GM12864 (cell line): ENCODE measurements around the gene MAGOH.
A peak's percentile ranks its signal among the peaks of the same experiment; 100 is the strongest.

Source experiments
- DNase-seq: peaks from one replicate; pipeline ENCODE4 v3.0.0-alpha.2; 2011; ENCODE audit warnings: low read depth
- H3K4me3 ChIP-seq: 2 replicates; pipeline ENCODE4 v1.5.1; 2011; ENCODE audit warnings: mild to moderate bottlenecking, low read depth, low read length, control low read depth
- TF ChIP-seq, protein P1 (sequence below): IDR thresholded peaks from 2 replicates; pipeline ENCODE4 v1.5.1; 2011; ENCODE audit warnings: low read depth, mild to moderate bottlenecking, moderate library complexity, low read length, control low read depth, inconsistent platforms; ENCODE audit errors: missing control alignments

MAGOH gene

DNA sequence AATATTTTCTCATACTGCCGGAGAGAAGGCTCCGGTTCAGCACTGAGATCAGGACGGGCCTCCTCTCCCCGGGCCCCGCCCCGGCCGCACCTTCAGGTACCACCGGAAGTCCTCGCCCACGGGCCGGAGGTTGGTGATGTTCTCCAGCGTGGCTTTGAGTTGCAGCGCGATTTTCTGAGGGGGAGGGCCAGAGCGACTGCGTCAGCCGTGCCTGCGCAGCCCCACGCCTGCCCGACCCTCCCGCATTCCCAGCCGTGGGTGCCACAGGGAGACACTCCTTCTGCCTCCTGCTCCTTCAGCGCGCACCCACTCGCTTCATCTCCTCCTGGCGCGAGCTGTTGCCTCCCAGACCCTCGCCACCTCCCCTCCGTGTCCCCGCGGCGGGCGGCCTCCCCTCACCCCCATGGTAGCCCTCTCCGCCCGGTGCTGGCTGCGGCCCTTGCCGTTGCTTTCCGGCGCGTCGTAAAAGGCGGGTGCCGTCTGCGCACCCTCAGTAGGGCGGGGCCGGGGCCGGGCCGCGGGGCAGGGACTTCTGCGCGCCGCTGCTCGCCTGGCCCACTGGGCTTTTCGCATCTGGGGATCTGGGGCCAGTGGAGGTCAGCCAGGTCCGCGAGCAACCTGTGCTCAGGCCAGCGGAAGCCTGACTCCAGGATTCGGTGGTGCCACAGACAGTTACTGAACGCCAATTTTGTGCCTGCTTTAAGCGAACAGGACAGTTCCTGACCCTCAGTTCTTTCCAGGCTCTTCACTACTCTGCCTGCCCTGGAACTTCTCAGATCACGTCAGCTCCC is 18.0 kb downstream of the MAGOH start, which contains the start of gene CZIB:
CZIB (minus strand) TSS at position 464 of the 791 bp plus-strand sequence; CDS start at position 405, 59 bp downstream.
- TF ChIP-seq, protein P1, sequence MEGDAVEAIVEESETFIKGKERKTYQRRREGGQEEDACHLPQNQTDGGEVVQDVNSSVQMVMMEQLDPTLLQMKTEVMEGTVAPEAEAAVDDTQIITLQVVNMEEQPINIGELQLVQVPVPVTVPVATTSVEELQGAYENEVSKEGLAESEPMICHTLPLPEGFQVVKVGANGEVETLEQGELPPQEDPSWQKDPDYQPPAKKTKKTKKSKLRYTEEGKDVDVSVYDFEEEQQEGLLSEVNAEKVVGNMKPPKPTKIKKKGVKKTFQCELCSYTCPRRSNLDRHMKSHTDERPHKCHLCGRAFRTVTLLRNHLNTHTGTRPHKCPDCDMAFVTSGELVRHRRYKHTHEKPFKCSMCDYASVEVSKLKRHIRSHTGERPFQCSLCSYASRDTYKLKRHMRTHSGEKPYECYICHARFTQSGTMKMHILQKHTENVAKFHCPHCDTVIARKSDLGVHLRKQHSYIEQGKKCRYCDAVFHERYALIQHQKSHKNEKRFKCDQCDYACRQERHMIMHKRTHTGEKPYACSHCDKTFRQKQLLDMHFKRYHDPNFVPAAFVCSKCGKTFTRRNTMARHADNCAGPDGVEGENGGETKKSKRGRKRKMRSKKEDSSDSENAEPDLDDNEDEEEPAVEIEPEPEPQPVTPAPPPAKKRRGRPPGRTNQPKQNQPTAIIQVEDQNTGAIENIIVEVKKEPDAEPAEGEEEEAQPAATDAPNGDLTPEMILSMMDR, result no peak
- peak within 1 kb of the TSS; percentile 92 for H3K4me3 ChIP-seq
- DNase-seq, result peak; percentile 87

DNA sequence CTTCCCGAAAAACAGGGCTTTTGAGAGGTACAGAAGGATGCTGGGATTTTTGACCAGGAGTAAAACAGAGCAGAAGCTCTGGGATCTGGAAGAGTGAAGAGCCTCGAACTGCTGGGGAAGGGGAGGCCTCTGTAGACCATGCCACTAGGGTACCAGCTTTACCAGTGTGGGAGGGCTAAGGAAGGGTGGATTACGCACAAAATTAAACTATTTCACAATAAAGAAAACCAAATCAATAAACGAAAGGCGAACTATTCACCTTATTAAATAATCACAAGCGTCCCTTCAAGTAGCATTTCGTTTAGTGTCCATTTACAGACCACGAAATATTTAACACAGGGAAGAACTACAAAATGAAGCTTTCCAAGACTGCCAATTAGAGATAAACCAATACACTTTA is 18.6 kb downstream of the MAGOH start:
- peak overlapping the region; percentile 92 for H3K4me3 ChIP-seq
- TF ChIP-seq, protein P1, result no peak
- no peak for DNase-seq

DNA sequence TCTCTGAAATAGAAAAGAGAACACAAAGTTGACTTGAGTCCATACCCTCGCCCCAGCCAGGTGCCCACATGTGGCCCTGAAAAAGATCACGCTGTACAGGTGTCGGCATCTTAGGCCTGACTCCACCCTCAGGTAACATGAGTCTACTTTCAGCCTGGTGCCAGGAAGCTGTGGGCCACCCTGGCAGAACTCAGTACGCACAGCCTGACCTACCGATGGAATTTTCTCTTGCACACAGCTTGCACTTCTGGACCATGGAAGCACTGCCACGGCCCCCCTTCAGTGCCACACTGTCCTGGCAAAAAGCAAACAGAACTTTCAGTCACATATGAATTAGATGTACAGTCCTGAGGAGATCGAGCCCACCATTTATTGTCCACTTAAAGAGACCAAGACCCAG is 20.1 kb downstream of the MAGOH start:
- TF ChIP-seq, protein P1, result no peak
- no peak for DNase-seq
- no peak overlapping the region for H3K4me3 ChIP-seq

DNA sequence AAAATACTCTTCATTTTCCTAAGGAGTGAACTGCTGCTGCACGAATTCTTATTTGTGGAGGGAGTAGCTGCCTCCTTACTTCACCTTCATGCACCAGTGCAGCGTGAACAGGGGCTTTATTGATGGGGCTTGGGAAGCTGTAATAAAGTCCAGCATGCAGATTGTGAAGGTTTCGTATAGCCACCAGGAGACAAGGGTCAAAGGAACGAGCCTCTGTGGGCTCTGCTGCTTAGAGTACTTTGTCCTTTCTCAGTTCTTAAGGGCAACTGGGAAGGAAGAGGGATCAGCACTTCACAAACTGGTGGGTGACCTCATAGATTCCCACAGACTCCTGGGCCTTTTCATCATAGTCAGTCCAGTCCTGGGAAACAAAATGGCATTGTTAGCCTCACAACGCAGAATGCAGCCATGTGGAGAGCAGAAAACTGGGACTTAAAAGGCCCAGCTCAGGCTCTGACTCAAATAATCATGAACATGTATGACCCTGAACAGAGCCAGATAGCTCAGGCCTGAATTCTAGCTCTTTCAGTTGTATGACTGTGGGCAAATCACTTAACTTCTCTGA is 23.9 kb downstream of the MAGOH start:
- TF ChIP-seq, protein P1, result no peak
- no peak for DNase-seq
- H3K4me3 ChIP-seq, result no peak overlapping the region

DNA sequence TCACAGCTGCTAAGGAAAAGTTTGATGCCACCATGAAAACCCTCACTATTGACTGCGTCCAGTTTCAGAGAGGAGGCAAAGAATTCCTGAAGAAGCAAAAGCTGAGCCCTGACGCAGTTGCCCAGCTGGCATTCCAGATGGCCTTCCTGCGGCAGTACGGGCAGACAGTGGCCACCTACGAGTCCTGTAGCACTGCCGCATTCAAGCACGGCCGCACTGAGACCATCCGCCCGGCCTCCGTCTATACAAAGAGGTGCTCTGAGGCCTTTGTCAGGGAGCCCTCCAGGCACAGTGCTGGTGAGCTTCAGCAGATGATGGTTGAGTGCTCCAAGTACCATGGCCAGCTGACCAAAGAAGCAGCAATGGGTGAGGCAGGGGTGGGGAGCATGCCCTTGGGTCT is 27.4 kb downstream of the MAGOH start:
- H3K4me3 ChIP-seq, result no peak overlapping the region
- DNase-seq, result no peak
- TF ChIP-seq, protein P1, result no peak

DNA sequence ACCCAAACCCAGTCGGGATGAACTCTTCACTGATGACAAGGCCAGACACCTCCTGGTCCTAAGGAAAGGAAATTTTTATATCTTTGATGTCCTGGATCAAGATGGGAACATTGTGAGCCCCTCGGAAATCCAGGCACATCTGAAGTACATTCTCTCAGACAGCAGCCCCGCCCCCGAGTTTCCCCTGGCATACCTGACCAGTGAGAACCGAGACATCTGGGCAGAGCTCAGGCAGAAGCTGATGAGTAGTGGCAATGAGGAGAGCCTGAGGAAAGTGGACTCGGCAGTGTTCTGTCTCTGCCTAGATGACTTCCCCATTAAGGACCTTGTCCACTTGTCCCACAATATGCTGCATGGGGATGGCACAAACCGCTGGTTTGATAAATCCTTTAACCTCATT is 28.0 kb downstream of the MAGOH start:
- DNase-seq, result no peak
- H3K4me3 ChIP-seq, result no peak overlapping the region
- TF ChIP-seq, protein P1, result no peak
